Heart right ventricle (tissue), 16 donors: Measurements from ENCODE around the gene FGF14. TPM values are rescaled to one million over a fixed set of nuclear protein-coding genes. Genes with fewer than 3 reads are reported as not detected.

Source experiments
- ATAC-seq, 8 donors: fragments of 200-7000 bp; cut with Tn5 transposase; one replicate each; pipeline ENCODE4 v1.9.1; 2020; ENCODE audit warnings: mild to moderate bottlenecking in 8 of 8, moderate library complexity in 8 of 8, moderate number of reproducible peaks in 1 of 8
- DNase-seq, 2 donors: peaks; one replicate each; pipeline ENCODE4 v3.0.0-alpha.2; 2020
- H3K27ac ChIP-seq, 10 donors: fragments of 200-600 bp; sonication (generic) in 2 of 10; one replicate each; pipeline versions ENCODE4 v1.5.0 to v1.8.0; 2020 to 2022; ENCODE audit warnings: mild to moderate bottlenecking in 3 of 10
- H3K27me3 ChIP-seq, 7 donors: fragments of 200-600 bp; one replicate each; pipeline ENCODE4 v1.8.0; 2021 to 2022; ENCODE audit warnings: mild to moderate bottlenecking in 2 of 7
- H3K36me3 ChIP-seq, 9 donors: fragments of 200-600 bp; sonication (generic) in 1 of 9; one replicate each; pipeline versions ENCODE4 v1.5.0 to v1.8.0; 2020 to 2022; ENCODE audit warnings: mild to moderate bottlenecking in 2 of 9
- H3K4me1 ChIP-seq, 9 donors: fragments of 200-600 bp; sonication (generic) in 1 of 9; one replicate each; pipeline versions ENCODE4 v1.5.0 to v1.8.0; 2020 to 2022; ENCODE audit warnings: mild to moderate bottlenecking in 4 of 9
- H3K4me3 ChIP-seq, 10 donors: fragments of 200-600 bp; sonication (generic) in 2 of 10; one replicate each; pipeline versions ENCODE4 v1.5.0 to v1.8.0; 2020 to 2022; ENCODE audit warnings: mild to moderate bottlenecking in 7 of 10, moderate library complexity in 2 of 10
- H3K9me3 ChIP-seq, 11 donors: fragments of 200-600 bp in 10 of 11; sonication (generic) in 2 of 11; one replicate each; pipeline versions ENCODE4 v1.5.0 to v1.8.0; 2013 to 2022; ENCODE audit warnings: mild to moderate bottlenecking in 2 of 11, control low read depth in 1 of 11, moderate library complexity in 1 of 11
- CTCF ChIP-seq, 9 donors: fragments of 200-600 bp; sonication (generic) in 2 of 9; IDR thresholded peaks; one replicate each; pipeline versions ENCODE4 v1.5.0 to v1.8.0; 2021 to 2022; ENCODE audit warnings: antibody characterized with exemption in 9 of 9, mild to moderate bottlenecking in 5 of 9, moderate library complexity in 1 of 9
- WGBS, 2 donors: extraction: QIAGEN DNeasy Blood & Tissue Kit; methylation state at CpG; one replicate each; pipeline ENCODE4 v1.1.7; 2013; ENCODE audit warnings: inconsistent platforms in 1 of 2; 5-methylcytosine and 5-hydroxymethylcytosine counted together
- intact Hi-C, 10 donors: fragments of 100-400 bp; cut with DNase I; formaldehyde crosslinking; loops; one replicate each; pipeline versions ENCODE4 v1.11.1 to v1.14.2; 2022
- polyA plus RNA-seq, 2 donors: library from polyadenylated mRNA; stranded (reverse); fragments of 200-250 nt; gene quantifications; one replicate each; pipeline ENCODE4 v1.2.3, GENCODE V29; 2013
- total RNA-seq, 10 donors: library from RNA; stranded (reverse); fragmentation: NEBNext Ultra II Directional in 3 of 10; extraction: Animal tissue kit (Norgen Biotek cat#: 25700) in 3 of 10; gene quantifications; one replicate each; pipeline versions ENCODE4 v1.2.1 to v1.2.4, GENCODE V29; 2021 to 2023
- donor health status: Arrhythmogenic right ventricular cardiomyopathy.
- donor health status: ischemic (EF 13 %, LVEDD 7.1; RV severe dilation, severe dysfunction).
- donor health status: healthy with polysubstance abuse.
- donor health status: DM: no; HTN: yes; CAD: no.
- donor health status: DM: no; HTN: no; CAD: no.
- donor health status: ischemic (EF 25% LVEDD 6.9; RV normal size, moderate dysfunction).
- donor health status: ischemic (EF 25% LVEDD 5.7; RV mildly dilated, moderate dysfunction).
- donor health status: healthy.
- donor health status: DM: yes; HTN: yes; CAD: no.
- donor health status: Ischemic cardiomyopathy.
- donor health status: ischemic (EF 35%, LVEDD 5.7; RV mildly dilated, moderate dysfunction).
- donor health status: nonischemic (EF 11% LVEDD 7.7; RV severe dilation, severe dysfunction).
- donor health status: DM: yes; HTN: yes; CAD: no.
- donor health status: PGD.
- donor health status: ischemic (EF 29% LVEDD 5.4; RV normal size, mild dysfunction).
- donor health status: nonischemic (EF 23%, LVEDD 6.1; RV moderate dilation, normal function).

Gene FGF14
- total and polyA plus RNA-seq, 12 donors = 0.20 to 7.8 (median 5.3) TPM

GRCh38 chr13:101941095-101941783 is 460.6 kb downstream of the FGF14 start:
- no peak for TF ChIP-seq CTCF (IDR thresholded peaks at IDR 0.05)
- 46 to 51% methylated on average over 2 of the region's 2 CpGs for WGBS, 2 donors
- no peak for ATAC-seq
- peaks cover 0 to 9% (median 4%) of the 10 kb centered on the region in 9 donors for H3K4me1 ChIP-seq
- DNase-seq = no peak
- H3K27me3 ChIP-seq = no peaks in the 10 kb centered on the region
- intact Hi-C loops = loop anchor here (2.0 to 10.0 kb wide), 10 partner anchors 144 to 616 kb away; no protein-coding TSS in a partner anchor
- H3K4me3 ChIP-seq = no peak overlapping the region
- no peak overlapping the region for H3K27ac ChIP-seq
- H3K36me3 ChIP-seq = no peaks in the 10 kb centered on the region
- H3K9me3 ChIP-seq = no peaks in the 10 kb centered on the region

- 45 to 62% methylated on average over 2 of the region's 2 CpGs for WGBS, 2 donors
- no peak for TF ChIP-seq CTCF (IDR thresholded peaks at IDR 0.05)
- ATAC-seq (no peak), DNase-seq (no peak)
- Histone ChIP-seq H3K36me3 (no peaks in the 10 kb centered on the region), H3K4me1 (peaks cover 0 to 9% (median 4%) of the 10 kb centered on the region in 9 donors), H3K27ac (no peak overlapping the region), H3K4me3 (no peak overlapping the region), H3K27me3 (no peaks in the 10 kb centered on the region), H3K9me3 (no peaks in the 10 kb centered on the region)
- intact Hi-C loops = loop anchor here in 2 of 10 donors (10.0 kb wide), 2 partner anchors 425 to 615 kb away; no protein-coding TSS in a partner anchor
Observed at GRCh38 chr13:101939370-101939769, 462.5 kb downstream of the FGF14 start.

- Histone ChIP-seq H3K9me3 (no peaks in the 10 kb centered on the region), H3K27ac (no peak overlapping the region), H3K36me3 (no peaks in the 10 kb centered on the region), H3K4me3 (no peak overlapping the region), H3K27me3 (no peaks in the 10 kb centered on the region), H3K4me1 (no peaks in the 10 kb centered on the region)
- WGBS, 2 donors = 86% methylated on average over 2 of the region's 2 CpGs
- no peak for TF ChIP-seq CTCF (IDR thresholded peaks at IDR 0.05)
- ATAC-seq (no peak), DNase-seq (no peak)
- intact Hi-C loops = loop anchor here in 2 of 10 donors (10.0 kb wide), 2 partner anchors 421 to 619 kb away; no protein-coding TSS in a partner anchor
Observed at GRCh38 chr13:101935828-101936227, 466.0 kb downstream of the FGF14 start.

- Histone ChIP-seq H3K36me3 (no peaks in the 10 kb centered on the region), H3K4me1 (no peaks in the 10 kb centered on the region), H3K27me3 (peaks cover 0 to 3% (median 0%) of the 10 kb centered on the region in 7 donors), H3K9me3 (no peaks in the 10 kb centered on the region), H3K4me3 (no peak overlapping the region), H3K27ac (no peak overlapping the region)
- no peak for TF ChIP-seq CTCF (IDR thresholded peaks at IDR 0.05)
- WGBS, 2 donors = 51 to 61% methylated on average over 3 of the region's 3 CpGs
- intact Hi-C loops = loop anchor here in 2 of 10 donors (10.0 kb wide), 2 partner anchors 416 to 624 kb away; no protein-coding TSS in a partner anchor
- no peak for DNase-seq
- ATAC-seq = no peak
Observed at GRCh38 chr13:101931186-101931585, 470.7 kb downstream of the FGF14 start.
